GM23338 (cell line): ENCODE results near the gene ZC3H14. TPM values are rescaled to one million over a fixed set of nuclear protein-coding genes. Genes with fewer than 3 reads are reported as not detected.

Experiments
- ATAC-seq: fragments of 200-7000 bp; cut with Tn5 transposase; 3 replicates; pipeline ENCODE4 v1.9.1; 2020
- DNase-seq: peaks from one replicate; pipeline ENCODE4 v3.0.0-alpha.2; 2015; ENCODE audit warnings: low spot score
- H2AFZ ChIP-seq: fragments of 200-600 bp; sonication (generic); 2 replicates; pipeline ENCODE4 v1.8.0; 2016; ENCODE audit warnings: antibody characterized with exemption, mild to moderate bottlenecking, moderate library complexity
- H3F3A ChIP-seq: fragments of 200-600 bp; sonication (generic); replicated peaks from 2 replicates; pipeline ENCODE4 v1.8.0; 2017; ENCODE audit warnings: antibody characterized with exemption, mixed run types, low read depth
- H3K27ac ChIP-seq: fragments of 200-600 bp; sonication (generic); 2 replicates; pipeline ENCODE4 v1.6.1; 2016; ENCODE audit warnings: low read depth
- H3K27me3 ChIP-seq: fragments of 200-600 bp; sonication (generic); 2 replicates; pipeline ENCODE4 v1.8.0; 2016; ENCODE audit warnings: mild to moderate bottlenecking, mixed run types, moderate library complexity; ENCODE audit not compliant: insufficient read depth
- H3K36me3 ChIP-seq: fragments of 200-600 bp; sonication (generic); 2 replicates; pipeline ENCODE4 v1.8.0; 2016; ENCODE audit warnings: mild to moderate bottlenecking; ENCODE audit not compliant: insufficient read depth
- H3K4me1 ChIP-seq: fragments of 200-600 bp; sonication (generic); 2 replicates; pipeline ENCODE4 v1.8.0; 2016; ENCODE audit warnings: mild to moderate bottlenecking, moderate library complexity; ENCODE audit not compliant: insufficient read depth
- H3K4me2 ChIP-seq: fragments of 200-600 bp; sonication (generic); 2 replicates; pipeline ENCODE4 v1.7.1; 2017; ENCODE audit warnings: mixed run types
- H3K4me3 ChIP-seq: fragments of 200-600 bp; sonication (generic); 2 replicates; pipeline ENCODE4 v1.6.1; 2016; ENCODE audit warnings: mixed run types
- H3K79me2 ChIP-seq: fragments of 200-600 bp; sonication (generic); replicated peaks from 2 replicates; pipeline ENCODE4 v1.8.0; 2017; ENCODE audit warnings: mild to moderate bottlenecking; ENCODE audit not compliant: insufficient read depth
- H3K9me2 ChIP-seq: fragments of 200-600 bp; sonication (generic); 2 replicates; pipeline ENCODE4 v1.8.0; 2017; ENCODE audit not compliant: insufficient read depth
- H4K20me1 ChIP-seq: fragments of 200-600 bp; sonication (generic); replicated peaks from 2 replicates; pipeline ENCODE4 v1.8.0; 2017; ENCODE audit warnings: mild to moderate bottlenecking; ENCODE audit not compliant: insufficient read depth
- H3K27ac Mint-ChIP-seq: 2 replicates; pipeline ENCODE4 v1.8.0; 2020; ENCODE audit warnings: inconsistent platforms, mild to moderate bottlenecking, moderate library complexity, mixed read lengths
- H3K27me3 Mint-ChIP-seq: 3 replicates; pipeline ENCODE4 v1.8.0; 2022; ENCODE audit warnings: low read depth, mild to moderate bottlenecking, moderate library complexity, mixed read lengths, inconsistent platforms; ENCODE audit not compliant: insufficient read depth, poor library complexity
- H3K36me3 Mint-ChIP-seq: 3 replicates; pipeline ENCODE4 v1.8.0; 2021; ENCODE audit warnings: low read depth, mild to moderate bottlenecking, inconsistent platforms, moderate library complexity, mixed read lengths
- H3K4me1 Mint-ChIP-seq: 3 replicates; pipeline ENCODE4 v1.8.0; 2020; ENCODE audit warnings: mild to moderate bottlenecking, inconsistent platforms, mixed read lengths
- H3K4me3 Mint-ChIP-seq: 3 replicates; pipeline ENCODE4 v1.8.0; 2021; ENCODE audit warnings: moderate library complexity, mild to moderate bottlenecking, inconsistent platforms, mixed read lengths
- H3K9me3 Mint-ChIP-seq: 3 replicates; pipeline ENCODE4 v1.8.0; 2020; ENCODE audit warnings: moderate library complexity, mild to moderate bottlenecking, inconsistent platforms, mixed read lengths
- CREB1 ChIP-seq: fragments of 250-450 bp; sonication (Bioruptor Pico); IDR thresholded peaks from 2 replicates; pipeline ENCODE4 v1.5.0; 2020; ENCODE audit warnings: low read depth, mild to moderate bottlenecking, moderate library complexity
- EZH2 ChIP-seq: fragments of 200-600 bp; sonication (generic); IDR thresholded peaks from one replicate; pipeline ENCODE4 v1.8.0; 2017; ENCODE audit warnings: antibody characterized with exemption, mild to moderate bottlenecking, low read depth; ENCODE audit not compliant: unreplicated experiment
- EZH2phosphoT487 ChIP-seq: fragments of 200-600 bp; sonication (generic); IDR thresholded peaks from one replicate; pipeline ENCODE4 v1.8.1; 2018; ENCODE audit warnings: antibody characterized with exemption; ENCODE audit not compliant: unreplicated experiment
- JUNB ChIP-seq: IDR thresholded peaks from one replicate; pipeline ENCODE4 v1.6.1; 2016; ENCODE audit warnings: antibody characterized with exemption; ENCODE audit not compliant: unreplicated experiment
- NANOG ChIP-seq: IDR thresholded peaks from 2 replicates; pipeline ENCODE4 v1.6.1; 2016; ENCODE audit warnings: antibody characterized with exemption, borderline replicate concordance
- POLR2AphosphoS5 ChIP-seq: IDR thresholded peaks from 2 replicates; pipeline ENCODE4 v1.6.1; 2016; ENCODE audit warnings: antibody characterized with exemption, low read depth
- STAT1 ChIP-seq: IDR thresholded peaks from one replicate; pipeline ENCODE4 v1.6.1; 2016; ENCODE audit warnings: antibody characterized with exemption; ENCODE audit not compliant: unreplicated experiment
- ZNF114 ChIP-seq: fragments of 250-450 bp; sonication (Bioruptor Pico); IDR thresholded peaks from 2 replicates; pipeline ENCODE4 v1.5.0; 2020; ENCODE audit warnings: mild to moderate bottlenecking, moderate library complexity
- ZNF331 ChIP-seq: fragments of 250-450 bp; sonication (Bioruptor Pico); IDR thresholded peaks from 2 replicates; pipeline ENCODE4 v1.5.0; 2020; ENCODE audit warnings: low read depth, mild to moderate bottlenecking, moderate library complexity
- ZNF462 ChIP-seq: fragments of 250-450 bp; sonication (Bioruptor Pico); IDR thresholded peaks from 2 replicates; pipeline ENCODE4 v1.5.0; 2020; ENCODE audit warnings: mild to moderate bottlenecking, moderate library complexity
- polyA plus RNA-seq: library from polyadenylated mRNA; unstranded; fragments of >200 nt; fragmentation: Nextera tagmentation; extraction: Ambion mirVana; gene quantifications from 2 replicates; pipeline ENCODE4 v1.2.1, GENCODE V29; 2016
- total RNA-seq: library from RNA; depleted of rRNA; stranded (reverse); fragments of >200 nt; shearing (Covaris generic); gene quantifications from 2 replicates; pipeline ENCODE4 v1.2.3, GENCODE V29; 2014
- TF ChIP-seq, protein P1 (sequence below): IDR thresholded peaks from 2 replicates; pipeline ENCODE4 v1.6.1; 2016; ENCODE audit warnings: antibody characterized with exemption
- TF ChIP-seq, protein P2 (sequence below), 2 experiments: fragments of 200-600 bp in 1 of 2; sonication (generic) in 1 of 2; conservative IDR thresholded peaks; 2 replicates each; pipeline versions ENCODE4 v1.5.1 to v1.6.1; 2016 to 2017; ENCODE audit warnings: antibody characterized with exemption in 2 of 2, low read depth in 2 of 2, mild to moderate bottlenecking in 2 of 2, moderate library complexity in 1 of 2
- TF ChIP-seq, protein P3 (sequence below): IDR thresholded peaks from one replicate; pipeline ENCODE4 v1.6.1; 2018; ENCODE audit warnings: antibody characterized with exemption; ENCODE audit not compliant: unreplicated experiment

ZC3H14 gene
- total and polyA plus RNA-seq, 2 experiments from 2014 or later, result 63.2 to 87.9 TPM

GRCh38 chr14:88668448-88669116 lies 105.7 kb downstream of the ZC3H14 start:
- Histone ChIP-seq H3K4me2 (no peak overlapping the region), H3K79me2 (no peaks in the 10 kb centered on the region), H3K4me1 (no peaks in the 10 kb centered on the region), H4K20me1 (no peaks in the 10 kb centered on the region), H3K27me3 (no peaks in the 10 kb centered on the region), H2AFZ (no peak overlapping the region), H3K9me2 (no peaks in the 10 kb centered on the region; the same call in 1 of the 2 replicates), H3F3A (no peaks in the 10 kb centered on the region), H3K4me3 (no peak overlapping the region), H3K27ac (no peak overlapping the region), H3K36me3 (no peaks in the 10 kb centered on the region)
- TF ChIP-seq ZNF462 (CRISPR knock-in tag) (no peak), ZNF331 (CRISPR knock-in tag) (no peak), STAT1 (no peak), NANOG (no peak), JUNB (no peak), EZH2 (no peak), ZNF114 (no peak), EZH2phosphoT487 (no peak), POLR2AphosphoS5 (no peak), CREB1 (CRISPR knock-in tag) (no peak)
- TF ChIP-seq, protein P1, sequence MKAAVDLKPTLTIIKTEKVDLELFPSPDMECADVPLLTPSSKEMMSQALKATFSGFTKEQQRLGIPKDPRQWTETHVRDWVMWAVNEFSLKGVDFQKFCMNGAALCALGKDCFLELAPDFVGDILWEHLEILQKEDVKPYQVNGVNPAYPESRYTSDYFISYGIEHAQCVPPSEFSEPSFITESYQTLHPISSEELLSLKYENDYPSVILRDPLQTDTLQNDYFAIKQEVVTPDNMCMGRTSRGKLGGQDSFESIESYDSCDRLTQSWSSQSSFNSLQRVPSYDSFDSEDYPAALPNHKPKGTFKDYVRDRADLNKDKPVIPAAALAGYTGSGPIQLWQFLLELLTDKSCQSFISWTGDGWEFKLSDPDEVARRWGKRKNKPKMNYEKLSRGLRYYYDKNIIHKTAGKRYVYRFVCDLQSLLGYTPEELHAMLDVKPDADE, result no peak
- TF ChIP-seq, protein P2, sequence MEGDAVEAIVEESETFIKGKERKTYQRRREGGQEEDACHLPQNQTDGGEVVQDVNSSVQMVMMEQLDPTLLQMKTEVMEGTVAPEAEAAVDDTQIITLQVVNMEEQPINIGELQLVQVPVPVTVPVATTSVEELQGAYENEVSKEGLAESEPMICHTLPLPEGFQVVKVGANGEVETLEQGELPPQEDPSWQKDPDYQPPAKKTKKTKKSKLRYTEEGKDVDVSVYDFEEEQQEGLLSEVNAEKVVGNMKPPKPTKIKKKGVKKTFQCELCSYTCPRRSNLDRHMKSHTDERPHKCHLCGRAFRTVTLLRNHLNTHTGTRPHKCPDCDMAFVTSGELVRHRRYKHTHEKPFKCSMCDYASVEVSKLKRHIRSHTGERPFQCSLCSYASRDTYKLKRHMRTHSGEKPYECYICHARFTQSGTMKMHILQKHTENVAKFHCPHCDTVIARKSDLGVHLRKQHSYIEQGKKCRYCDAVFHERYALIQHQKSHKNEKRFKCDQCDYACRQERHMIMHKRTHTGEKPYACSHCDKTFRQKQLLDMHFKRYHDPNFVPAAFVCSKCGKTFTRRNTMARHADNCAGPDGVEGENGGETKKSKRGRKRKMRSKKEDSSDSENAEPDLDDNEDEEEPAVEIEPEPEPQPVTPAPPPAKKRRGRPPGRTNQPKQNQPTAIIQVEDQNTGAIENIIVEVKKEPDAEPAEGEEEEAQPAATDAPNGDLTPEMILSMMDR (conservative IDR thresholded peaks at IDR 0.05; ENCODE audit: low read depth in 2 of 2), result no peak
- TF ChIP-seq, protein P3, sequence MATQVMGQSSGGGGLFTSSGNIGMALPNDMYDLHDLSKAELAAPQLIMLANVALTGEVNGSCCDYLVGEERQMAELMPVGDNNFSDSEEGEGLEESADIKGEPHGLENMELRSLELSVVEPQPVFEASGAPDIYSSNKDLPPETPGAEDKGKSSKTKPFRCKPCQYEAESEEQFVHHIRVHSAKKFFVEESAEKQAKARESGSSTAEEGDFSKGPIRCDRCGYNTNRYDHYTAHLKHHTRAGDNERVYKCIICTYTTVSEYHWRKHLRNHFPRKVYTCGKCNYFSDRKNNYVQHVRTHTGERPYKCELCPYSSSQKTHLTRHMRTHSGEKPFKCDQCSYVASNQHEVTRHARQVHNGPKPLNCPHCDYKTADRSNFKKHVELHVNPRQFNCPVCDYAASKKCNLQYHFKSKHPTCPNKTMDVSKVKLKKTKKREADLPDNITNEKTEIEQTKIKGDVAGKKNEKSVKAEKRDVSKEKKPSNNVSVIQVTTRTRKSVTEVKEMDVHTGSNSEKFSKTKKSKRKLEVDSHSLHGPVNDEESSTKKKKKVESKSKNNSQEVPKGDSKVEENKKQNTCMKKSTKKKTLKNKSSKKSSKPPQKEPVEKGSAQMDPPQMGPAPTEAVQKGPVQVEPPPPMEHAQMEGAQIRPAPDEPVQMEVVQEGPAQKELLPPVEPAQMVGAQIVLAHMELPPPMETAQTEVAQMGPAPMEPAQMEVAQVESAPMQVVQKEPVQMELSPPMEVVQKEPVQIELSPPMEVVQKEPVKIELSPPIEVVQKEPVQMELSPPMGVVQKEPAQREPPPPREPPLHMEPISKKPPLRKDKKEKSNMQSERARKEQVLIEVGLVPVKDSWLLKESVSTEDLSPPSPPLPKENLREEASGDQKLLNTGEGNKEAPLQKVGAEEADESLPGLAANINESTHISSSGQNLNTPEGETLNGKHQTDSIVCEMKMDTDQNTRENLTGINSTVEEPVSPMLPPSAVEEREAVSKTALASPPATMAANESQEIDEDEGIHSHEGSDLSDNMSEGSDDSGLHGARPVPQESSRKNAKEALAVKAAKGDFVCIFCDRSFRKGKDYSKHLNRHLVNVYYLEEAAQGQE, result no peak
- no peaks in the 10 kb centered on the region for H3K9me3 Mint-ChIP-seq
- H3K27ac Mint-ChIP-seq, result no peak overlapping the region
- H3K36me3 Mint-ChIP-seq, result no peaks in the 10 kb centered on the region
- H3K4me1 Mint-ChIP-seq, result no peaks in the 10 kb centered on the region
- ATAC-seq (no peak), DNase-seq (no peak)
- no peaks in the 10 kb centered on the region for H3K27me3 Mint-ChIP-seq
- H3K4me3 Mint-ChIP-seq, result no peak overlapping the region
